IPS-18a (cell line): ENCODE data around the gene ST8SIA5.

Source experiments
- H3K27ac ChIP-seq: one replicate; pipeline ENCODE4 v1.5.1; 2013; ENCODE audit warnings: low read length
- H3K27me3 ChIP-seq: one replicate; pipeline ENCODE4 v1.6.1; 2013; ENCODE audit warnings: mild to moderate bottlenecking, low read length; ENCODE audit not compliant: control insufficient read depth, insufficient read depth
- H3K36me3 ChIP-seq: one replicate; pipeline ENCODE4 v1.6.1; 2013; ENCODE audit warnings: low read depth, low read length; ENCODE audit not compliant: control insufficient read depth
- H3K4me1 ChIP-seq: one replicate; pipeline ENCODE4 v1.6.1; 2013; ENCODE audit warnings: low read depth, low read length; ENCODE audit not compliant: control insufficient read depth
- H3K4me3 ChIP-seq: one replicate; pipeline ENCODE4 v1.5.1; 2013; ENCODE audit warnings: low read length
- H3K9ac ChIP-seq: one replicate; pipeline ENCODE4 v1.6.1; 2013; ENCODE audit warnings: mild to moderate bottlenecking, low read length, moderate library complexity
- H3K9me3 ChIP-seq: one replicate; pipeline ENCODE4 v1.6.1; 2013; ENCODE audit warnings: low read depth, low read length; ENCODE audit not compliant: control insufficient read depth

ST8SIA5 gene

DNA sequence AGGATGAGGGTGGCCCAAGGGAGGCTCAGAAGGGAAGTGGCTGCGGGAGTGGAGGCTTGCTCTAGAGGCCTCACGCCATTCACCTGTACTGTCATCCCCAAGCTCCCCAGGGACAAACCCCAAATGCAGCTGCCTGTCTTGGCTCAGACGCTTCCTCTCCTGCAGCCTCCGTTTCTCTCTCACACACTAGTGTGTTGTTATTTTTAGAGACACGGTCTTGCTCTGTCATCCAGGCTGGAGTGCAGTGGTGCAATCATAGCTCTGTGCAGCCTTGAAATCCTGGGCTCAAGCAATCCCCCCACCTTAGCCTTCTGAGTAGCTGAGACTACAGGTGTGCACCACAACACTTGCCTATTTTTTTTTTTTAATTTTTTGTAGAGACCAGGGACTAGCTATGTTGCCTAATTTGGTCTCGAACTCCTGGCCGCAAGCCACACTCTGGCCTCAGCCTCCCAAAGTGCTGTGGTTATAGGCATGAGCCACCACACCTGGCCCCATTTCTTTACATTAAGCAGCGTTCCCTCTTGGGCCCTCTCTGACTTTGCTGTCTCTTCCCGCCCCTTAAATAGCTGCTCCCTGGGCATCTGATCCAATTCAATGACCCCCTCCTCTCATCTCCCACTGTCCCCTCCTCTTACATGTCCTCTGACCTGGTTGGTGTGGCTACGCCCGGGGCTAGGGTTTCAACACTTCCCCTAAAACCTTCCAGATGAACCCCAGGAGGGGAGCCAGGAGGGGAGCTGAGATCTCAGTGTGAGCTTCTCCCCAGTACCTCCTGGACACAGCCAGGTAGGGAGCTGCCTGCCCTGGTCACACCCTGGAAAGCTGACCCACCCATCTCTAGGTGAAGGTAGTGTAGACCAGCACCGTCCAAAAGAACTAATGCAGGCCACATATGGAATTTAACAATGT lies 75.8 kb downstream of the ST8SIA5 start:
- H3K27ac ChIP-seq: no peak overlapping the region
- H3K9ac ChIP-seq: no peak overlapping the region
- no peaks in the 10 kb centered on the region for H3K4me1 ChIP-seq
- H3K36me3 ChIP-seq: no peaks in the 10 kb centered on the region
- H3K27me3 ChIP-seq: no peaks in the 10 kb centered on the region
- no peak overlapping the region for H3K4me3 ChIP-seq
- H3K9me3 ChIP-seq: no peaks in the 10 kb centered on the region

DNA sequence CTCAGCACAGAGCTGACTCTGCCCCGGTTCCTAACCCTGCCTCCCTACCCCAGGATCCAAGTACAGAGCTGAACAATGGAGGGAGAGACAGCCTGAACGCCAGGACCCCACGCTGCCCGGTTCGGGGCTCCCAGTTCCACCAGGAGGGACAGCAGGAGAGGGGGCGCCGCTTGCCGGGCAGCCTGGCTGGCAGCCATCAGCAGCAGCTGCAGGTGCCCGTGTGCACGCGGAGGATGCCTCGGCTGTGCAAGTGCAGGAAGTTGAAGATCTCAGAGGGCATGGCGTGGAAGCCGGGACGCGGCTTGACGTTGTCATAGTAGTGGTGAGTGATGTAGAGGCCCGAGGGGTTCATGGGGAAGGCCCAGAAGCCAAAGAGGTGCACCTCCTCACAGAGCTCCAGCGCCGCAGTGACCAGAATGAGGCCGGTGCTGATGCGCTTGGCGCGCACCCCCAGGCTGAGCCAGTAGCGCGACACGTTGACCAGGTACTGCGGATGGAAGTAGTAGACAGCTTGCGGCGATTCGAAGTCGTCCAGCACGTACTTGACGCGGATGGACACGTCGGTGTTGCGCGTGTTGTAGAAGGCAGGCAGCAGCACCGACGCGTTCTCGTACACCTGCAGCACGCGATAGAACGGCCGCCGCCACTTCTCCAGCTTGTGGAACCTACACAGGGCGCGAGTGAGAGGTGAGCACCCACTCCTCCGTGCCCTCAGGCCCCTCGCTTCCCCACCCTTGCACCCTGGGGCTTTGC lies 76.8 kb downstream of the ST8SIA5 start:
- Histone ChIP-seq H3K9ac (no peak overlapping the region), H3K27ac (no peak overlapping the region), H3K36me3 (no peaks in the 10 kb centered on the region), H3K9me3 (no peaks in the 10 kb centered on the region), H3K4me1 (no peaks in the 10 kb centered on the region), H3K4me3 (no peak overlapping the region), H3K27me3 (no peaks in the 10 kb centered on the region)

DNA sequence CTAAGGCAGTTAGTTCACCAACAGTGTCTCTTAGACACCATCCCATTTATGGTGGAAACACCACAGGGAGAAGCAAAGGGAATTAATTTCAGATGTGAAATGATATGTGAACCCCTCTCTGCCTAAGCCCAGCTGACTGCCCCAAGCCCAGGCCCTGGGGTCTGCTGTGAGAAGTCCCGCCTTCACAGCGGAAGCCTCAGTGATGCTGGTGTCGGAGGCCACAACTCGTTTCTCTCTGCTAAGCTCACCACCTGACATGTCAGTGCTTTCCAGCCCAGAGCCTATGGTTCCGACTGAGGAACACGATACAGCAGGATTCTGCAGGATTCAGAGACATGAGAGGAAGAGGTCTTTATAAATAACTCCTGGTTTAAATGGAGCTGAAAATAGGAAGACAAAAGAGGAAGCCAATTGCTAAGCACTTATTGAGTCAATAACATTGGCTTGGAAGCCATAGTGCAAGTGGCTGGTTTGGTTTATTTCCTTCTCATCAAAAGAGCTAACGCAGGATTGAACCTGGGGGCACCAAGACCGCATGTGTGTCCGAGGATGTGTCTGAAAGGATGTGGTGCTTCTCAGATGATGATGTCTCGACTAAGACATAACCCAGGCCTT lies 78.0 kb downstream of the ST8SIA5 start:
- H3K4me3 ChIP-seq: no peak overlapping the region
- no peak overlapping the region for H3K27ac ChIP-seq
- H3K27me3 ChIP-seq: no peaks in the 10 kb centered on the region
- no peaks in the 10 kb centered on the region for H3K36me3 ChIP-seq
- H3K9ac ChIP-seq: no peak overlapping the region
- no peaks in the 10 kb centered on the region for H3K9me3 ChIP-seq
- H3K4me1 ChIP-seq: no peaks in the 10 kb centered on the region

DNA sequence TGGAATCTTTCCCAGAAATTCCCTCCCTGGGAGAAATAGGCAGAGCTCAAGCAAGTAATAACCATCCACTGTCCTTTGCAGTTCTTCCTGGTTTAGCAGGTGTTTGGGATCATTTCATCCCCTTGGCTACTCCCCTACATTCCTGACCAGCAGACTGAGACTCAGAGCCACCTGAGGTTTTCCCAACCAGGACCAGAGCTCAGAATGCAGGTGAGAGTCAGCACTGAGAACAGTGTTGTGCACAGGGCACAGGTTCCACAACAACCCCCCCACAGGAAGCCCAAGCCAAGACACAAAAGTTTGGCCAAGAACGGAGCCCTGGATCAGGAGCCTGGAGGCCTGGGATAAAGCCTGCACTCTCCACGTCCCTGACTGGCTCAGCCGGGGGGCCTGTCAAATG lies 78.8 kb downstream of the ST8SIA5 start:
- H3K9me3 ChIP-seq: no peaks in the 10 kb centered on the region
- H3K4me1 ChIP-seq: no peaks in the 10 kb centered on the region
- no peaks in the 10 kb centered on the region for H3K27me3 ChIP-seq
- no peak overlapping the region for H3K4me3 ChIP-seq
- H3K27ac ChIP-seq: no peak overlapping the region
- no peak overlapping the region for H3K9ac ChIP-seq
- H3K36me3 ChIP-seq: no peaks in the 10 kb centered on the region

DNA sequence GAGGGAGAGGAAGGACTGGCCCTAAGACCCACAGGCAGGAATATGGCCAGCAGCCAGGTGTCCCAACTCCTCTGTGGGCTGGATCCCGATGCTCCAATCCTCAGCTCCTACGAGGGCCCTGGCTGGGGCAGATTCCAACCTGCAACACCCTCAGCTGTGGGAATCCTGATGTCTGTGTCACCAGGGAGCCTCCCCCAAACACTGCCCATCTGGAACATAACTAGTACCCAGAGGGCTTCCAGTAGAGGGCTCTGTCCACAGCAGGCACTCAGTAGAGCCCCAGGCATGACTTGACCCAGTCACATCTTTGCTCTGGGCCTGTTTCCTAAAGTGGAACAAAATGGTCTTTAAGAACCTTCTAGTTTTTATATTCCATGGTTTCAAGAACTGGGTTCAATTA lies 79.2 kb downstream of the ST8SIA5 start:
- no peak overlapping the region for H3K27ac ChIP-seq
- no peak overlapping the region for H3K9ac ChIP-seq
- H3K36me3 ChIP-seq: no peaks in the 10 kb centered on the region
- H3K9me3 ChIP-seq: no peaks in the 10 kb centered on the region
- no peaks in the 10 kb centered on the region for H3K4me1 ChIP-seq
- no peaks in the 10 kb centered on the region for H3K27me3 ChIP-seq
- H3K4me3 ChIP-seq: no peak overlapping the region

DNA sequence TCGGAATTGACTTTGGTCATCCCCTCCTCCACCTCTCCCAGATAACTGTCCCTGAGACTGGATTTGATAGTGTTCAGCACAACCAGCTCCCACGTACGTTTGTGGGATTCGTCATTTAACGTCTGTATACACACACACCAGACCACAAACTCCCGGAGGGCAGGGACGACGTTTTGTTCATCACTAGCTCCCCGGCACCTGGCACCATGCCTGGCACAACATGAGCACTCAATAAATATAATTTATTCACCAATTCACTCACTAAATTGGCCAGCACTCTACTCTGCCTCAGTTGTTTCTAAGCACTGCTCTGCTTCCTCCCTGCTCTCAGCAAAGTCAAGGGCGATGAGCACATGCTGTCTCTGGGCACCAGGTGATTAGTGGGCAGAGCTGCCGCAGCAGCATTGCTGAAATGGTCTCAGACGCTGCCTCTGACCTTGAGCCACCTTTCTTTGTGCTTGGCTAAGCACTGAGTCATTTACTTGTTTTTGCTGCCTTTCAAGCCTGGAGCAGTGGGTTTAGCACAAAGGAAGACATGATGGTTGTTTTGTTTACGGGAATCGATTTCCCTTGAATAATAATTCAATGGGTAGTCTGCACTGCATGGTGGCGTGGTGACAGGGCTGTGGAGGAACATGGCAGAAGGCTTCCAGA lies 80.5 kb downstream of the ST8SIA5 start:
- Histone ChIP-seq H3K9ac (no peak overlapping the region), H3K9me3 (no peaks in the 10 kb centered on the region), H3K27me3 (no peaks in the 10 kb centered on the region), H3K4me1 (no peaks in the 10 kb centered on the region), H3K4me3 (no peak overlapping the region), H3K36me3 (no peaks in the 10 kb centered on the region), H3K27ac (no peak overlapping the region)

DNA sequence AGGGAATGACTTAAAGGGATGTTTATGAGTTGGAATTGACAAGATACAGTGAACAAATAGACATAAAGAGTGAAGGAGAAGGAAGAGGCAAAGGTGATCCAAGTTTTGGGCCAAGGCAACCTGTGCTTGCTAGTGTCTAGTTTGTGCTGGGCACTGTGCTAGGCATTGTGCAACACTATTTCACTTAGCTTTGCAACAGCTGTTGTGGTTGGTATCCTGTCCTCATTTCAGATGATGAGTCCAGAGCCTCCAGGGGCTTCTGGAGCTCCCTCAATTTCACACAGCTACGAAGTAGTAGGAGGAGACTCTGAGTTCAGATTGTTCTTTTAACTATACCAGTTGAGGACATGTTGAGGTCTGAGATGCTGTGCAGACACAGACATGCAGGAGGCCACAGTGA lies 81.7 kb downstream of the ST8SIA5 start:
- Histone ChIP-seq H3K27me3 (no peaks in the 10 kb centered on the region), H3K36me3 (no peaks in the 10 kb centered on the region), H3K4me1 (no peaks in the 10 kb centered on the region)

DNA sequence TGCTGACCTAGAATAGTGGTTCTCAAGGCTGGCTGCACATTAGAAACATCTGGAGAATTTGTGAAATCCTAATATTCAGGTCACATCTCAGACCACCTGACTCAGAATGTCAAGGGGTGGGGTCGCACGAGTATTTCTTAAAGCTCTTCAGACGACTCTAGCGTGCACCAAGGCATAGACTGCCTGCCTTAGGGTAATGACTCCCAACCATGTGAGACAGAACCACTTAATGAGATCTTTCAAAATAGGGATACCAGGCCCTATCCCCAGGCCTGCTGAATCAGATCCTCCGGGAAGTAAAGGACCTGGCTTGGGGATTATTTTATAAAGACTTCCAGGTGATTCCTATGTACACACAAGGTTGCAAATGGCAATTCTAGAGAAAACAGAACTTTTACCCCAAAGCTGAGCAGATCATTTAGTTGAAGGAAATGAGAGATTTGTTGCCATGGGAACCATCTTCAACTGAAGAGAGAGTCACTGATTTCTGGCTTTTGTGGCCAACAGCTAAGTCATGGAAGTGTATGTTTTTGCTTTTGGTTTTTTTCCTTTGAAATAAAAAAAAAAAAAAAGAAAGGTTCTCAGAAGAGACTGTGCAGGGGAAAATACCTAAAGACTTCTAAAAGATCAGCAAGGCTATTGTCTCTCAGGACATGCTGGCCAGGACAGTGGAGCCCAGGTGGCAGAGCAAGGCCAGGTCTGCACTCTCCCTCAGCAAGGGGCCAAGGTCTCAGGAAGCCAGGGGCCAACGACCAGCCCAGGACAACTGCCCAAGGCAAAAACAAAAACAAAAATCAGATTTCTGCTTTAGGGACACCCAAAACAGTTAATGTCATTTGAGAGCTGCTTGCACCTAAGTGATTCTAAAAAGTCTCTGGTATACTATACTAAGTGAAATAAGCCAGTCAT lies 84.5 kb downstream of the ST8SIA5 start:
- H3K27me3 ChIP-seq: no peaks in the 10 kb centered on the region
- no peaks in the 10 kb centered on the region for H3K4me1 ChIP-seq
- H3K36me3 ChIP-seq: no peaks in the 10 kb centered on the region

More for the DNA sequence above, 81.7 kb downstream of the ST8SIA5 start:
- H3K9ac ChIP-seq: no peak overlapping the region
- H3K9me3 ChIP-seq: no peaks in the 10 kb centered on the region
- no peak overlapping the region for H3K4me3 ChIP-seq
- no peak overlapping the region for H3K27ac ChIP-seq

DNA sequence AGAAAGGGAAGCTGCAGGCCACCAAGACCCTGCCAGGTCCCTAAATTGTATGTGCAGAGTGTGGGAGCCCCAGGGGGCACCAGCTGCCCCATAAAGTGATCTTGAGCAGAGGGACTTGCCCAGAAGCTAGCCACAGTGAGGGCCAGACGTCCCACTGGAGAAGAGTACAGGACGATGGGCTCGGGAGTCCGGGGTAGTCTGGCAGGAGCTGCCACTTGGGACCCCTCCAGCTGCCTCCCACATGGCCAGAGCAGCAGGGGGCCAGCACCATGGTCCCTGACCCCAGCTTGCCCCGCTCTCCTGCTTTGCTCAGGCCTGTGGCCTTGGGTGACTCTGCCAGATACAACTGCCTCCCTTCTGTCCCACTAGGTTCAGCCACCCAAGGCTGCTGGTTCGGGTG lies 88.2 kb downstream of the ST8SIA5 start:
- Histone ChIP-seq H3K36me3 (no peaks in the 10 kb centered on the region), H3K9me3 (no peaks in the 10 kb centered on the region), H3K27ac (no peak overlapping the region), H3K27me3 (no peaks in the 10 kb centered on the region), H3K4me1 (no peaks in the 10 kb centered on the region), H3K4me3 (no peak overlapping the region), H3K9ac (no peak overlapping the region)

More for the DNA sequence above, 84.5 kb downstream of the ST8SIA5 start:
- H3K4me3 ChIP-seq: no peak overlapping the region
- no peak overlapping the region for H3K9ac ChIP-seq
- no peak overlapping the region for H3K27ac ChIP-seq
- no peaks in the 10 kb centered on the region for H3K9me3 ChIP-seq

DNA sequence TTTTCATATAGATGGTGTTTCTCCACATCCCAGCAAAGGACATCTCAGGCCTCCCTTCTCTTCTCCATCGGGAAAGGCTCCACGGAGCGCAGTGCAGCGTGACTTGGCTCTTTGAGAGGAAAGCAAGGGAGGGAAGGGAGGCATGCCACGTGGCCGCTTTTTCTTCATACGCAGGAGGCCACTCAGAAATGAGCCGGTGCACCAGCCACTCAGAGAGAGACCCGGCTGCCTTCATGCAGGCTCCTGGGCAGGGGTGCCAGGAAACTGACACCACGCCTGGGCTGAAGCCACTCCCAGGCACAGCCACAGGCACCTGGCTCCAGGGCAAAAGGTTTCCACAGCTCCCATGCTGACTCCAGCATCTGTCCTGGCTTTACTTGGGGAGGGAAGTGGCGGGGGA lies 88.7 kb downstream of the ST8SIA5 start:
- H3K9ac ChIP-seq: no peak overlapping the region
- no peak overlapping the region for H3K27ac ChIP-seq
- no peak overlapping the region for H3K4me3 ChIP-seq
- no peaks in the 10 kb centered on the region for H3K4me1 ChIP-seq
- H3K27me3 ChIP-seq: no peaks in the 10 kb centered on the region
- H3K9me3 ChIP-seq: no peaks in the 10 kb centered on the region
- H3K36me3 ChIP-seq: no peaks in the 10 kb centered on the region
